ENCODE measurements around the gene ITGB3. TPM values are rescaled to one million over a fixed set of nuclear protein-coding genes. Genes with fewer than 3 reads are reported as not detected.

ITGB3 gene
- total and polyA plus RNA-seq, 9 of the 15 experiments (the other 6 are each of a cell fraction or from before 2014, with no cell fraction given), result 0.08 to 2.6 (median 0.62) TPM; not detected in 1

DNA sequence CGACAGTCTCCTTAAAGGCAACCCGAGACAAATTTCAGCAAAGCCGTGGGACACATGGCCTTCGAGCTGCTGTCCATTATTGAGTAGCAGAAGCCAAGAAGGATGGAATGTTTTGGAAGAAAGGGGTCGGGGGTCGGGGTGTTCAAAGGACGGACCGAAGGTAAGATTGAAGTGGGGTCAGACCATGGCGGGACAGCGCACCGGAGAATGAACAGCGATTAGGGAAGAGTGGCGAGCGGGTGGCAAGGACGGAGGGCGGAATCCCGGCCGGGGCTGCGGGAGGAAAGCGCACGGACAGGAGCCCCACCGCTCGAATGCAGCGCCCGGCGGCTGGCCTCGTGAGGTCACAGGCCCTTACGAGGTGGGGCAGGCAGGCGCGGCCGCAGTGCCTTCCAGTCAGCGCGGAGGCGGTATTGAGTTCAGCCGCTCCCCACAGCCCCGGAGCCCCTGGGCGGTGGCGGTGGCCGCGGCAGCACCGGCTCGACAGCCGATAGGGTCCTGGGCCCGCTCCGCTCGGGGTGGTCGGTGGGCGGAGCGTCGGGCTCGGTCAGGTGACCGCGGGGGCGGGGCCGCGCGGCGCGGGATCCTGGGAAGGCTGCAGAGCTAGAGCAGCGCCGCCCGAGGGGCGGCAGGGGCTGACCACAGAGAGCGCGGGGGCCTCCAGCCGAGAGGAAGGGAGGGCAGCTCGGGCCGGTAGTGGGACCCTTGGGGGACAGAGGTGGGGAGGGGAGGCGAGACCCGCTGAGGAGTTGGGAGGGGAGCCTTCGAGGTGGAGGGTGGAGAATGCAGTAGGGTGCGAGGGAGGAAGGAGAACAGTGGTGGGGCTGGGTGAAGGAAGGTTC is 70.0 kb downstream of the ITGB3 start, which contains the start of gene EFCAB13 (continued):
- TF ChIP-seq CREB1 (IDR thresholded peaks at IDR 0.05) (peak; percentile 55), CREB1 (CRISPR knock-in tag; IDR thresholded peaks at IDR 0.05) (no peak; the same call in 1 of the 2 replicates), NR4A1 (CRISPR knock-in tag; IDR thresholded peaks at IDR 0.05) (no peak), NR4A1 (tag; IDR thresholded peaks at IDR 0.05) (no peak), ATF1 (CRISPR knock-in tag; IDR thresholded peaks at IDR 0.05) (no peak), ATF1 (tag; IDR thresholded peaks at IDR 0.05) (peak; percentile 91), RFX7 (CRISPR knock-in tag; IDR thresholded peaks at IDR 0.05) (no peak), NFE2 (IDR thresholded peaks at IDR 0.05; ENCODE audit: low read depth) (no peak), DDX20 (tag; IDR thresholded peaks at IDR 0.05; ENCODE audit: low read depth) (no peak), POLR2H (tag; IDR thresholded peaks at IDR 0.05; ENCODE audit: low read depth) (peak; percentile 70), ARID1B (IDR thresholded peaks at IDR 0.05) (peak; percentile 35; the same call in 1 of the 2 replicates), CHD1 (IDR thresholded peaks at IDR 0.05; ENCODE audit: low read length) (peak; percentile 59), ZNF583 (CRISPR knock-in tag; IDR thresholded peaks at IDR 0.05) (no peak), TRIM28 (IDR thresholded peaks at IDR 0.05) (no peak; the same call in 1 of the 2 replicates), MBD2 (IDR thresholded peaks at IDR 0.05; ENCODE audit: borderline replicate concordance, low read depth) (peak; percentile 28; the same call in 1 of the 2 replicates), ZNF311 (CRISPR knock-in tag; IDR thresholded peaks at IDR 0.05) (no peak), FOXJ2 (tag; IDR thresholded peaks at IDR 0.05) (no peak), HNRNPL (IDR thresholded peaks at IDR 0.05; ENCODE audit: low read depth, low read length) (0 out of 2 replicates have a peak, but pooled peaks have one; percentile 38), CBX1 (IDR thresholded peaks at IDR 0.05; ENCODE audit: low read depth) (peak; percentile 93), ZKSCAN1 (IDR thresholded peaks at IDR 0.05; ENCODE audit: low read depth, low read length) (no peak), EP300 (IDR thresholded peaks at IDR 0.05; ENCODE audit: low read length) (0 out of 2 replicates have a peak, but pooled peaks have one; percentile 5), SMAD1 (IDR thresholded peaks at IDR 0.05; ENCODE audit: low read depth, low read length, partially characterized antibody) (no peak), ZNF444 (CRISPR knock-in tag; IDR thresholded peaks at IDR 0.05) (no peak), BRCA1 (IDR thresholded peaks at IDR 0.05) (no peak), BRCA1 (CRISPR knock-in tag; IDR thresholded peaks at IDR 0.05) (peak; percentile 85; the same call in 1 of the 2 replicates), CBX5 (IDR thresholded peaks at IDR 0.05; ENCODE audit: borderline replicate concordance, low read depth) (peak; percentile 82), HDAC8 (tag; IDR thresholded peaks at IDR 0.05) (no peak), XRCC3 (IDR thresholded peaks at IDR 0.05) (no peak), ZNF263 (CRISPR knock-in tag; IDR thresholded peaks at IDR 0.05; ENCODE audit: borderline replicate concordance) (no peak; the same call in 1 of the 2 replicates)
- TF ChIP-seq, protein P1, sequence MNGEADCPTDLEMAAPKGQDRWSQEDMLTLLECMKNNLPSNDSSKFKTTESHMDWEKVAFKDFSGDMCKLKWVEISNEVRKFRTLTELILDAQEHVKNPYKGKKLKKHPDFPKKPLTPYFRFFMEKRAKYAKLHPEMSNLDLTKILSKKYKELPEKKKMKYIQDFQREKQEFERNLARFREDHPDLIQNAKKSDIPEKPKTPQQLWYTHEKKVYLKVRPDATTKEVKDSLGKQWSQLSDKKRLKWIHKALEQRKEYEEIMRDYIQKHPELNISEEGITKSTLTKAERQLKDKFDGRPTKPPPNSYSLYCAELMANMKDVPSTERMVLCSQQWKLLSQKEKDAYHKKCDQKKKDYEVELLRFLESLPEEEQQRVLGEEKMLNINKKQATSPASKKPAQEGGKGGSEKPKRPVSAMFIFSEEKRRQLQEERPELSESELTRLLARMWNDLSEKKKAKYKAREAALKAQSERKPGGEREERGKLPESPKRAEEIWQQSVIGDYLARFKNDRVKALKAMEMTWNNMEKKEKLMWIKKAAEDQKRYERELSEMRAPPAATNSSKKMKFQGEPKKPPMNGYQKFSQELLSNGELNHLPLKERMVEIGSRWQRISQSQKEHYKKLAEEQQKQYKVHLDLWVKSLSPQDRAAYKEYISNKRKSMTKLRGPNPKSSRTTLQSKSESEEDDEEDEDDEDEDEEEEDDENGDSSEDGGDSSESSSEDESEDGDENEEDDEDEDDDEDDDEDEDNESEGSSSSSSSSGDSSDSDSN (IDR thresholded peaks at IDR 0.05; ENCODE audit: borderline replicate concordance in 1 of 2, low read depth in 2 of 2, low read length in 2 of 2), result peak; percentile 99 to 100
- TF ChIP-seq, protein P2, sequence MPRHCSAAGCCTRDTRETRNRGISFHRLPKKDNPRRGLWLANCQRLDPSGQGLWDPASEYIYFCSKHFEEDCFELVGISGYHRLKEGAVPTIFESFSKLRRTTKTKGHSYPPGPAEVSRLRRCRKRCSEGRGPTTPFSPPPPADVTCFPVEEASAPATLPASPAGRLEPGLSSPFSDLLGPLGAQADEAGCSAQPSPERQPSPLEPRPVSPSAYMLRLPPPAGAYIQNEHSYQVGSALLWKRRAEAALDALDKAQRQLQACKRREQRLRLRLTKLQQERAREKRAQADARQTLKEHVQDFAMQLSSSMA (CRISPR knock-in tag; IDR thresholded peaks at IDR 0.05), result 0 out of 2 replicates have a peak, but pooled peaks have one; percentile 52
